IPS DF 19.7 (cell line): ENCODE measurements around the gene TRPM5.

ENCODE experiments used
- DNase-seq: peaks from one replicate; pipeline ENCODE4 v3.0.0-alpha.2; 2013; ENCODE audit warnings: low read depth, low spot score

The TRPM5 gene

DNA sequence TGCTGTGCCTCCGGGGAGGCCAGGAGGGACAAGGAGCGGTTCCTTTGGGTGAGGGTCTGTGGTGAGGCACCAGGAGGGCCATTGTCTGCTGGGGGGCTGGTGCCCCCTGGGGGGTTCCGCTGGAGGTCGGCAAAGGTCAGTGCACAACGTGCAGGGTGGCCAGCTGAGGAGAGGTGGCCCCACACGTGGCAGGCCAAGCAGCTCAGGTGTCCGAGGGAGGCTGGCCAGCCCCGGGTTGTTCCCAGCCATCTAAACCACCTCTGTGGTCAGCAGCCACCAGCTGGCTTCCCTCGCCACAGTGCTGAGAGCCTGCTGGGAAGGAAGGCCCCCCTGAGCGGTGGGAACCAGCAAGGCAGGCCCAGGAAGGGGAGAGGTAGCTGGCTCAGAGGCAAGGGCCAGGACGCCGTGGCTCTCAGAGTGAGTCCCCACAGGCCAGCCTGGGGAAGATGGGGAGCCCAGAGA, 39.5 kb downstream of the TRPM5 start:
- no peak for DNase-seq

GRCh38 chr11:2402890-2403645, 41.2 kb downstream of the TRPM5 start:
- DNase-seq, result no peak

- DNase-seq, result no peak
Observed at GRCh38 chr11:2402106-2402505, 42.2 kb downstream of the TRPM5 start.

- DNase-seq, result no peak
Observed at GRCh38 chr11:2401436-2401984, 42.8 kb downstream of the TRPM5 start.

- DNase-seq, result no peak
Observed at GRCh38 chr11:2400762-2401435, 43.4 kb downstream of the TRPM5 start.

DNA sequence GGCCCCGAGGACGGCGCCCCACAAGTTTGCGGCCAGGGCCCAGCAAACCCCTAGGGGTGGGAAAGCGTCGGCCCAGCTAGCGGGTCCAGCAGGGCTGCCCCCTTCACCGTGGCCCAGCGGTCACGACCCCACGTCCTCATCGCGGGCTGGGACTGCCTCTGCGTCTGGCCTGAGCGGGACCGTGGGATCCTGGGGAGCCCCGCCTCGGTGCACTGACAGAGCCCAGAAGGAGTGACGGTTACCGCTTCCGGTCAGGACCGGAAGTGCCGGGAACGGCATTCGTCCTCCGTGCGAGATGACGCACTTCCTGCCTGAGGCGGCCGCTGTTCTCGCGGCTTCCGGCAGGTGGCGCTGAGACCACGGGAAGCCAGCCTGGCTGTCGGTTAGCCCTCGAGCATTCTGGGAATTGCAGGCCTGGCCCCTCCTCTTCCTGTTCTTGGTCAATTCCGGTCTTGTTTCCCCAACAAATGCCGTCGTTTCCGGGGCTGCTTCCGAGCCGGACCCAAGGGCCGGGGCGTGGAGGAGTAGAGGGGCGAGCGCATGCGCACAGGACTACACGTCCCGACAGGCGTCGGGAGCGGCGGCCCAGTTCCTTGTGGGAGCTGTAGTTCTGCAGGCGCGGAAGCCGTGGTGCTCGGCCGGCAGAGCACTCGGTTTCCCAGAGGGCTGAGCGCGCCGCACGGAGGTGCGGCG, 44.1 kb downstream of the TRPM5 start, which contains the start of gene TSSC4:
Gene TSSC4 (plus strand): TSS at position 682 of the 693 bp plus-strand sequence. CDS start 1,884 bp downstream, outside the sequence.
- DNase-seq, result peak; percentile 98

GRCh38 chr11:2399488-2400068, 44.7 kb downstream of the TRPM5 start:
- DNase-seq, result no peak

DNA sequence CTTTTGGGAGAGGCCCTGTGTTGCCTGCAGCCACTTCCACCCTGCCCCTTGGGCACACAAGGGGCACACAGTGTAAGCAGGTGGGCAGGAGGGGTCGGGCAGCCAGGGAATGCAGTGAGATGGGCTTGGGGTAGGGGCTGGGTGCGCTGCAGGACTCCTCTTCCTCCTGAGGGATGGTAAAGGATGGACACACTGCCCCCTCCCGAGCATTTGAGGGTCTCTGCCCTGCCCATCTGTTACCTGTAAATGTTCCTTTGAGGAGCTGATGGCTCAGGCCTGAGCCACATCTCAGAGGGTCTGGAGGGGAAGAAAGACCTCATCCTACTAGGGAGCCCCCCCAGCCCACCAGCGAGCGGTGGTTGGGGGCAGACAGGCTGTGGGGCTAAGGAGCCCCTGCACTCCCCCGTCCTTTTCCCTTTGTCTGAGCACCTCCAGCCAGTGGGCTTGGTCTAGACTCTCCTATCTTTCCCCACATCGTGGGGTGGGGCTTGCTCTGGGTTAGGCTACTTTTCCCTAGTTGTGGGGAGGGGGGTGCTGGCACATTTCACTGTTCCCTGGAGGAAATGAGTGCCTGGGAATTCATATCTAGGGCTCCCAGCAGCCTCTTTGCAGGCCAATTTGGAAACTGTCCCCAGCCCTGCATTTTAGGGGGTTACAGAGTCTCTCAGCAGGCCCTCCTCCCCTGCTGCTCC, 45.5 kb downstream of the TRPM5 start:
- DNase-seq, result no peak

- DNase-seq, result no peak
Observed at GRCh38 chr11:2397005-2397404, 47.3 kb downstream of the TRPM5 start.

DNA sequence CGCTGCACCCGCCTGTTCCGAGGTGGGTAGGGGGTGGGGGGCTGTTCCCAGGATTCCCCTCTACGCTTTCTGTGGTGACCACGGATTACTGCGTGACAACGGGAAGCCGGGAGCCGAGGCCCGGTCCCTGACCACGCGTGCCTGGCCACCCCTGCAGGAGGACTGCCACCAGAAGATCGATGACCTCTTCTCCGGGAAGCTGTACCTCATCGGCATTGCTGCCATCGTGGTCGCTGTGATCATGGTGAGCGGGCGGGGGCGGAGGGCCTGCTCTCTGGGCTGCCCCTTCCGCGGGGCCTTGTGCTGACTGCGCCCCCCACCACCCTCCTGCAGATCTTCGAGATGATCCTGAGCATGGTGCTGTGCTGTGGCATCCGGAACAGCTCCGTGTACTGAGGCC, 47.8 kb downstream of the TRPM5 start:
- DNase-seq, result no peak

DNA sequence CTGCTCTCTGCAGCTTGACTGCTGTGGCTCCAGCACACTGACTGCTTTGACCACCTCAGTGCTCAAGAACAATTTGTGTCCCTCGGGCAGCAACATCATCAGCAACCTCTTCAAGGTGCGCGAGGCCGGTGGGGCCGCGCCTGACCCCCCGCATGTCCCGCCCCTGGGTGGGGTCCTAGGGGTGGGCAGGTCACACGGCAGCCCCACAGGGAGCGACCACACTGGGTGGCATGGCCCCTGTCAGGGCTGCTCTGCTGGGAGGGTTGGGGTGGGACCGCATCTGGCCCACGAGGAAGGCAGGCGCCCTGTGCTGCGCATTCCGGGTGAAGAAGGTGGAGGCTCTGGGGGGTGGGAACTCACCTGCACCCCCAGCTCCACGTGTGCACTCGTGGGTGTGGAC, 48.5 kb downstream of the TRPM5 start:
- no peak for DNase-seq

- DNase-seq, result no peak
Observed at GRCh38 chr11:2395211-2395730, 49.0 kb downstream of the TRPM5 start.

DNA sequence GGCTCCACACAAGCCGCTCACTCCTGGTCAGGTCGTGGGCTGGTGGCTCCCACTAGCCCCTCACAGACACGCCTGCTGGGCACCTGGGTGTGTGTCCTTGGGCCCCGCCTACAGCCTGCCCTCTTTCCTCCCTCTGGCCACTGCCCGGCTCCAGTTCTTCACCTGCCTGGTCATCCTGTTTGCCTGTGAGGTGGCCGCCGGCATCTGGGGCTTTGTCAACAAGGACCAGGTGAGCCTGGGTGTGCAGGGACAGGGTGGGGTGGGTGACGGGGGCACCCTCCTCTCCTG, 49.6 kb downstream of the TRPM5 start:
- DNase-seq, result no peak
